GM19467 (cell line): ENCODE data around the gene PVALEF.

Experiments used
- ATAC-seq: cut with Tn5 transposase; IDR thresholded peaks from one replicate; pipeline ENCODE4 v1.9.1; 2021; ENCODE audit warnings: mild to moderate bottlenecking, moderate library complexity; ENCODE audit not compliant: unreplicated experiment

Gene PVALEF

DNA sequence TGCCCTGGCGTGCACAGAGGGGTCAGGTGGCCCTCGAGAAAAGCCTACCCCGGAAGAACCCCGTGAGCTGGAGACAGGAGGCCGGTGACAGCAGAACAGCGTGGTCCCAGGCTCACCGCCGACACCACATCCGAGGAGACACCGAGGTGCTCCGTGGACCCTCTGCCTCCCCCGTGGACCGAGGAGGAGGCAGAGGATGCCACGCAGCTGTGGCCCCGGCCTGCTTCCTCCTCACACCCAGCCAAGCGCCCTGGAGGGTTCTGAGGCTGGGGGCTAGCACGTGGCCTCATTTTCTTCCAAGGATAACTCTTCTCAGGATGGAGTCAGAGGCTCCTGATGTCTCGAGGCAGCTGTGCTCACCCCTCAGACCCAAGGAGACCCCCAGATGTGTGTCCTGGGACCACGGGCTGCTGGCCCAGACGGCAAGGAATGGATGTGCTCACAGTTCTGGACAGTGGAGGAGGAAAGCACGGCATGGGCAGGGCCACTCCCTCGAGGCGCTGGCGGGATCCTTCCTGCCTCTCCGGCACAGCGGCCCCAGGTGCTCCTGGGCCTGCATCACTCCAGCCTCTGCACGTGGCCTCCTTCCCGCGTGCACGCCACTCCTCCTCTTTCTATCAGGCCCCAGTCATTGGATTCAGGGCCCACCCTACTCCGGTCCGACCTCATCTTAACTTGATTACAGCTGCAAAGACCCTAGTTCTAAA, 4.4 kb upstream of the PVALEF start:
- no peak for ATAC-seq

DNA sequence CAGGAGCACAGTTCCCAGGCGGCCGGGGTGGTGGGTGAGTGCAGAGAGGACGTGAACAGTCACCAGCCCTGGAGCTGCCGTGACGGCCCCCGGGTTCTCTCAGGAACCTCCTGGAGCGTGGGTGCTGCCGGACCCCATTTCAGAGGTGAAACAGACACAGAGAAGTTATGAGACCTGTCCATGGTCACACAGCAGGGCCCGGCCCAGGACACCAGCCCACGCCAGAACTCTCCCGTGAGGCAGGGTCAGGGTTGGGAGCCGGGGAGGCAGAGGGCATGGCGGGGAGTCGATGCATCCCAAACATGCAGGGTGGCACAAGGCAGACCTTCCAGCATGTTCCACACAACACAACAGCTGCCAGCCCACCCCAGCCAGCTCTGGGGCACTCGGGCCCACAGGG, 3.8 kb upstream of the PVALEF start:
- no peak for ATAC-seq

DNA sequence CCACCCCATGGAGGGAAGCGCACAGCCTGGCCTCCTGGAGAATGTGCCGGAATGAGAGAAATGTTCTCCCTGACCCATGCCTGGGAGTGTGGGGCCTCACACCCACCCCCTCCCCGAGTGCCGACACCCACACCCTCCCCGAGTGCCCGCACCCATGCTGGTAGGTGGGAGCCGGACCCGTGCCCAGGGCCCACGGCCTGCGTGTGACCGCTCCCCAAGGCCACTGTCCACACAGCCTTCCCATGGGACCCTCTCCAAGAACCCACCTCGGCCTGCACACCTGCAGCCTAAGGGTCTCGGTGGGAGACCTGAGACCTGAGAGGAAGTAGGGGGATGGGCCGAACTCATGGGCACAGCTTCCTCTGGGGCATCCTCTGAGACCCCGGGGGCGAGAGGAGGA, 3.3 kb upstream of the PVALEF start:
- ATAC-seq, result no peak

DNA sequence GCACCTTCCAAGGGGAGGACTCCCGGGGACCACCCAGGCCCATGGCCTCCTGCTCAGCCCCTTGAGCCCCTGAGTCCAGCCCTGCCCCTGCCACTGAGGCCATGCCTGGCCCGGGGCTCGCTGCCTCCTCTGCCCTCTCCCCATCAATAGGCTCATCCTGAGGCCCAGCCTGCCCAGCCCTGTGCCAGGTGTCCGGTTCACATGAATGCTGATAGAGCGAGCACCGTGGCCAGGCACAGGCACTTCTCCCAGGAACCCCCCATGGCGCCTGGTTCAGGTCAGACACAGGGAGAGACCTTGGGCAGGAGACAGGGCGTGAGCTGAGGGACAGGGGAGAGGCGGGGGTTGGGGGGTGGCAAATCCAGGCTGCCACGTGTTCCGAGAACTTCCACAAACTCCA, 2.8 kb upstream of the PVALEF start:
- no peak for ATAC-seq

DNA sequence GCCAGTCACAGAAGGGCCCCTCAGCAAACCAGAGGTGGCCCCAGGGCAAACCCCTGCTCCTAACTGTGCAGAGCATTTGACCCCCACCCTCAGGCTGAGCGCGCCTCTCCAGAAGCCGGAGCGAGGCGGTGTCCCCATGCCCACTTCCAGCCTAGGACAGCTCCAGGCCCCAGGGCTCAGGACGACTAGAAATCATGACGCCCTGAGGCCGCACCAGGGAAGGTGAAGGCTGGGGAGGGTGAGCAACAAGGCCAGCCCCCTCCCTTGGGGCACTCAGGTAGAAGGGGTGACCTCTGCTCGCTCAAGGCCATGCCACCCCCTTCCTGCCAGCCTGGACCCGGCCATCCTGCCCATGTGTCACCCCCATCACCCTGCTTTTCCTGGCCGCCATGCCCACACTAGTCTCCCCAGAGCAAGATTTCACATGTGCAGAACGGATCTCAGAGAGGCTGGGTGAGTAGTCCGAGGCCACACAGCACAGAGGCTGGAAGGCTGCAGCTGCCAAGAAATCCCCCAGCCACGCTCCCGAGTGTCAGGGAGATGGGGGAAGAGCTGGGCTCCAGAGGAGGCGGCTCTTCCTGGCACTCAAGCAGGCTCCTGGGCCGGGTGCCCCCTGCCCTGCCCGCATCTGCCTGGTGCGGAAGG, 2.1 kb upstream of the PVALEF start:
- ATAC-seq, result no peak

DNA sequence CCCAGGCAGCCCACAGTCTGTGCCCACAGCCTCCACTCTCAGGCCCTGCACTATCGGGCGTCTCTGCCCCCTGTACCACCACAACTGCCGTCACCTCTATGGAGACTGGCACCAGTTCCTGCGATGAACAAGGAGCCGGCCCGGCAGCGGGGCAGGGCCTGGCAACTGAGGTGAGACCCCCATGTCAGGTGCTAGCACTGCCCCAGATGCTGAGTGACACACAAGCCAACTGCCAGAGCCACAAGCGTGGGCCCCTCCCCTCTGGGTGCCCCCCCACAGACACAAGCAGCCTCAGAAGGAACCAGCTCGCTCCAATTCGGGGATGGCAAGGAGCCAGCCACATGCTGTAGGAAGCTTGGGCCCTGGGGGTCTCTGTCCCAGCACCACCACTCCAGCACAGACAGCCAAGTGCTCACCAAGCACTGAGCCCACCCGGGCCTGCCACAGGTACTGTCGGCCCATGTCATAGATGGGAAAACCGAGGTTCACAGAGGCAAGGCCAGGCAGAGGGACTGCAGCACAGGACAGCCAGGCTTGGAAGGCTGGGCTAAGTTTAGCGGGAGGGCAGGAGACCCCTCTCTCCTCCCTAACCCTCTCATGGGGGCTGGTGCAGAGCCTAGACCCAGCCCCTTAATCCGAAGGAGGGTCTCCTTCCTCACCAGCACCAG, 1.5 kb upstream of the PVALEF start:
- ATAC-seq, result no peak

DNA sequence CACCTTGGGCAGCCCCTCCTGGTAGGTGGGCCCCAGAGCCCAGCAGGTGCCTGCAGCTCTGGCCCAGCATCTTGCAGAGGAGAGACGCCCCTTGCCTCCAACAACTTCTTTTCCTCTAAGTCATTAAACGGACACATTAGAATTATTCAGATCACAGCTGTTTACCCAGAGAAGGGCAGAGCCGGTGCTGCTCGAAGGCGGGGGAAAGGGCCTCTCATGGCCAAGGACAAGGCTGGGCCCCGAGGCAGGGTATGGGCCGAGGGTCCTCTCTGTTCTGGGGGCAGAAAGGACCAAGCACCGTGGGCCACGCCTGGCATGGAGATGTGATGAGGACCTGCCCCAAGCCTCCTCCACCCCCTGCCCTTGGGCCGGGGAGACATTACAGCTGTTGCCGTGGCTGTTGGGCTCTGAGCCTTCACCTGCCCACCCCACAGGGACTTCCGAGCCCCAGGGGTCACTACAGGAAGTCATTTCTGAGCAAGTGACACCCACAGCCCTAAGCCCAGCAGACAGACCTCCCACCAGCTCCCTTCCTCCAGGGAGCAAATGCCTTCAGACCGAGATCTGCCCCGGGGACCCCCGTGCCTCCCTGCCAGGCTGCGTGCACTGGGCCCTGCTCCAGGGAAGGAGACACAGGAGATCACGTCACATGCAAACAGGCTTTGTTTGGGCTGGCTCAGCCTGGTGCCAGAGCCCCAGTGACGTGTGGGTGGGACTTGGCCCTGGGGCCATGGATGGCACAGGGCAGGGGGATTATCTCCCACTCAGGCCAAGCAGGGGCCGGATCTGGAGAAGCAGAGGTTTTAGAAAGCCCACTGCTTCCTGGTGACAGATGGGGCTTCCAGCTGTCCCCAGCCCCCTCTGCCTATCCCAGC, 699 bp upstream of the PVALEF start:
- ATAC-seq, result no peak

DNA sequence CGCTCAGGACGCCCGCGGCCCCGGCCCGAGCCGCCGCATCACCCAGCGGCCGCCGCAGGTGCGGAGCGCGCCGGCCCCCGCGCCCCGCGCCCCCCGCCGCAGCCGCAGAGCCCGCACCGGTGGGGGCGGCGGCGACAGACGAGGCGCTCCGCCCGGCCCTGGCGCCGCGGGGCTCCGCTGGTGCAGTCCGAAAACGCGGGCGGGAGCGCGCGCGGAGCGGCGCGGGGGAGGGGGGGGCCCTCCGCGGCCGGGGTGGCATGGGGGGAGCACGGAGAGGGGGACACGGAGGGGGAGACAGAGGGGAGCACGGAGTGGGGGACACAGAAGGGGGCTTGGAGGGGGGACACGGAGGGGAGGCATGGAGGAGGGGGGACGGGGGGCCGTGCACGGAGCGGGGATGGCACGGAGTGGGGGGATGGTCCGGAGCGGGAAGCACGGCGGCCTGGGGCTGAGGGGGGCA, 756 bp downstream of the PVALEF start, which contains the start of gene AATK:
AATK (minus strand) TSS at position 189 of the 460 bp plus-strand sequence. CDS start 229 bp downstream, outside the sequence.
- no peak for ATAC-seq

DNA sequence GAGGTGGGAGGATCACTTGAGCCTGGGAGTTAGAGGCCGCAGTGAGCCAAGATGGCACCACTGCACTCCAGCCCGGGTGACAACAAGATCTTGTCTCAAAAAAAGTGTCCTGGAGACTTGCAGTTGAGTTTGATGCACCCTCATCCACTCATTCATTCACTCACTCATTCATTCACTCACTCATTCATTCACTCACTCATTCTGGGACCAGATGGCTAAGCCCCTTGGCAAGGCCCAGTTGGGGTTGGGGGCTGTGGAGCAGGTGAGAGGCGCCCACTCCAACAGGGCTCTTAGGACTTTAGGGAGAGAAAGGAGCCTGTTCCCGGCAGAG, 1.9 kb downstream of the PVALEF start:
- ATAC-seq, result no peak

DNA sequence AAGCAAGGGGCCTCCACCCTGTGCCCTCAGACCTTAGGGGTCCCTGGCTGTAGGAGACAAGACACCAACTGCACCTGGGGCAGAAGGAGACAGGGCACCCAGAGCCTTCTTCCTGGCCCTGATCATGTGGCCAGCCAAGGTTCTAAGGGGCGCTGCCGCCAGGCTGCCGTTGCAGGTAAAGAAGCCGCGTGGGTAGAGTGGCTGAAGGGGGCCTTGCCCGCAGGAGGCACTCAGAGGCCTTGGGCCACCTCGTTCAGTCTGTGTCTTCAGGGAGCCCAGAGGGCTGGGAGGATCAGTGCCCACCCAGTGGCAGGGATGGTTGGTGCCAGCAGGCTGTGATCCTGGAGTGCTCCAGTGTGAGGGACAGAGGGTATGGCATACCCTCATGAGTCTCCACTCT, 2.3 kb downstream of the PVALEF start:
- no peak for ATAC-seq

DNA sequence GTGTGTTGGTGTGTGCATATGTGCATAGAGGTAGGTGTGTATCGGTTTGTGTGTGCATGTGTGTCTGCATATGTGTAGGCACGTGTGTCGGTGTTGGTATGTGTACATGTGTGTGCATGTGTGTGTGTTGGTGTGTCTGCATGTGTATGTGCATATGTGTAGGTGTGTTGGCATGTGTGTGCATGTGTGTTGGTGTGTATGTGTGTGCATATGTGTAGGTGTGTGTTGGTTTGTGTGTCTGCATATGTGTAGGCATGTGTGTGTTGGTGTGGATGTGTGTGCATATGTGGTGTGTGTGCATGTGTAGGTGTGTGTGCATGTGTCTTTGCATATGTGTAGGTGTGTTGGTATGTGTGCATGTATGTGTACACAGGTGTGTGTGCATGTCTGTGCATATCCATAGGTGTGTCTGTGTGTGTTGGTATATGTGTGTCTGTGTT, 4.6 kb downstream of the PVALEF start:
- no peak for ATAC-seq

DNA sequence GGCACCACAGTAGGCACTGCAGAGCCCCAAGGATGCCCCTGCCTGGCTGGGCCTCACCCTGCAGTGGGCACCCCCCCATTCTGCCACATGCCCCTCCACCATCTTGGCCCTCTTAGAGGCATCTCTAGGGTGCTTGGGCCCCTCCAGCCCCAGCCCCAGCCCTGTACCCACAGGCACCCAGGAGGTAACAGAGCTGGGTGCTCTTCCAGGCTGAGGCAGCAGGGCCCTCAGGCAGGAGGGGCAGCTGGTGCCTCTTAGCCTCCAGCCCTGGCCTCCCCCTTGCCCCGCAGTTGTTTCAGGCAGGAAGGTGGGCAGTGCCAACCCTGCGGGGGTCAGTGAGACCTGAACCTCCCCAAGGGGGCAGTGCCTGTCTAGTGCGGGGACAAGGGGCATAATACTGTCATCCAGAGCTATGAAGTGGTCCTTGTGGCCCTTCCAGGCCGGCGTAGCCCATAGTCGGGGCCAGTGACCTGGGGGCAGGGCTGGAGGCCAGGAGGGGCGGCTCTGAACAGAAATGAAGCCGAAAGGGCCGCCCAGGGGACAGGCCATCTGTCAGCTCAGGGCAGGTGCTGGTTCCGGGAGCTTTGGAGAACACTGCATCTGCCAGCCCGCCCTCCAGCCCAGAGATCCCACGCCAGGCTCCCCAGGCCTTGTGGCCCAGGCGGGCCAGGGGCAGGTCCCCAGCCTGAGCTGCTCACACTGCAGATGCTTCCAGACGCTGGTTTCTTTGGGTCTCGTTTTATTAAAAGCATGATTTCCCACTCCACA, 5.6 kb downstream of the PVALEF start:
- ATAC-seq, result no peak

DNA sequence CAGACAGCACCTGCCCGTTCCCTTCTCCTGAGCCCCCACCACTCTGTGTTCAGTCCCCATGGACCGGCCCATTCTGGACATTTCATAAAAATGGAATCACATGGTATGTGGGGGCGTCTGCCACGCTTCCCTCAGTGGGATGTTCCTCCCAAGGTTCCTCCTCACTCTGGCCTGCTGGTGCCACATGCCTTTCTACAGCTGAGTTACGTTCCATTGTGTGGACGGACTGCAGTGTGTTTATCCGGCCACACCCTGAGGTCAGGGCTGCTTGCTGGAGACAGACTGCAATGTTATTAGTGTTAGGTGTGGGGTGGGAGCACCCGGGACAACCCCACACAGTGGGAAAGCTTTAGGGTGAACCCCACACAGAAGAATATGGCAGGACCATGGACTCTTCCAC, 6.6 kb downstream of the PVALEF start:
- no peak for ATAC-seq

DNA sequence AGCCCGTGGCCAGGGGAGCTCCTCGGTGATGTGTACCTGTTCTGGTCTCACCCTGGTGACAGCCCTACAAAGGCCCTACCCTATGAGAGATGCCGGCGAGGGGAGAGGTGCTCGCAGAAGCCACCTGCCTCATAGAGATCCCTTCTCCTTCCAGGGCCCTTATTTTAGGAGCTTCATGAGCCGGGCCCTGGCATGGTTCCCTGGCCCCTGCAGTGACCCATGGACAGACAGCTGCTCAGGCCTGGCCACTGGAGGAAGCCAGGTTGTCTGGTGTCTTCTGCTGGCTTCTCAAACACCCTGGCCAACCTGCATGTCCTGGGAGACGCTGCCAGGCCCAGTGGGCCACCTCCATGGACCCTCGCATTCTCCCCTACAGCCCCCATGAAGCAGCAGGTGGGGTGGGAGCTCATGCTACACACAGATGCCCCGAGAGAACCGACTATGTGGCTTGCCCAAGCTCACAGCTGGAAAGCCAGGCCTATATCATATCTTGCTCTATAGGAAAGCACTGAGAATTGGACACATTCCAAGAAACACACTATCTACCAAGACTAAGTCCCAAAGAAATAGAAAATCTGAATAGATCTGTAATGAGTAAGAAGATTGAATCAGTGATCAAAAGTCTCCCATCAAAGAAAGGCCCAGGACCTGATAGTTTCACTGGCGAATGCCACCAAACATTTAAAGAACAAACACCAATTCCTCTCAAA, 7.9 kb downstream of the PVALEF start:
- ATAC-seq, result no peak

DNA sequence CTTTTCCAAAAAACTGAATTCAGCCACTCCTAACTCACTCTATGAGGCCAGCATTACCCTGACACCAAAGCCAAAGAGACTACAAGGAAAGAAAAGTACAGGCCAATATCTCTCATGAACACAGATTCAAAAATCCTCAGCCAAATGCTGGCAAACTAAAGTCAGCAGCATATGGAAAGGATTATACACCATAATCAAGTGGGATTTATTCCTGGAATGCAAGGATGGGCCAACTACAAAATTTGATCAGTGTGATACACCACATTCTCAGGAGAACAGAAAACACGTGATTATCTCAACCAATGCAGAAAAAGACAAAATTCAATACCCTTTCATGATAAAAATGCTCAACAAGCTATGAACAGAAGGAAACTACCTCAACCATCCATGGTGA, 8.5 kb downstream of the PVALEF start:
- ATAC-seq, result no peak

DNA sequence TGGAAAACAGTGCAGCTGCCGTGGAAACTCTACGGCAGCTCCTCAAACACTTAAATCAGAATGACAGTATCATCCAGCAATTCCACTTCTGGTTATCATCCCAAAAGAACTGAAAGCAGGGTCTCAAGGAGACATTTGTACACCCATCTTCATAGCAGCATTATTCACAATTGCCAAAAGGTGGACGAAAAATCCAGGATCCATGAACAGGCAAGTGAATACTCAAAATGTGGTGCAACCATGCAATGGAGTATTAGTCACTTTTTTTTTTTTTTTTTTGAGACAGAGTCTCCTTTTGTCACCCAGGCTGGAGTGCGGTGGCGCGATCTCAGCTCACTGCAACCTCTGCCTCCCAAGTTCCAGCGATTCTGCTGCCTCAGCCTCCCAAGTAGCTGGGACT, 11.4 kb downstream of the PVALEF start:
- no peak for ATAC-seq

DNA sequence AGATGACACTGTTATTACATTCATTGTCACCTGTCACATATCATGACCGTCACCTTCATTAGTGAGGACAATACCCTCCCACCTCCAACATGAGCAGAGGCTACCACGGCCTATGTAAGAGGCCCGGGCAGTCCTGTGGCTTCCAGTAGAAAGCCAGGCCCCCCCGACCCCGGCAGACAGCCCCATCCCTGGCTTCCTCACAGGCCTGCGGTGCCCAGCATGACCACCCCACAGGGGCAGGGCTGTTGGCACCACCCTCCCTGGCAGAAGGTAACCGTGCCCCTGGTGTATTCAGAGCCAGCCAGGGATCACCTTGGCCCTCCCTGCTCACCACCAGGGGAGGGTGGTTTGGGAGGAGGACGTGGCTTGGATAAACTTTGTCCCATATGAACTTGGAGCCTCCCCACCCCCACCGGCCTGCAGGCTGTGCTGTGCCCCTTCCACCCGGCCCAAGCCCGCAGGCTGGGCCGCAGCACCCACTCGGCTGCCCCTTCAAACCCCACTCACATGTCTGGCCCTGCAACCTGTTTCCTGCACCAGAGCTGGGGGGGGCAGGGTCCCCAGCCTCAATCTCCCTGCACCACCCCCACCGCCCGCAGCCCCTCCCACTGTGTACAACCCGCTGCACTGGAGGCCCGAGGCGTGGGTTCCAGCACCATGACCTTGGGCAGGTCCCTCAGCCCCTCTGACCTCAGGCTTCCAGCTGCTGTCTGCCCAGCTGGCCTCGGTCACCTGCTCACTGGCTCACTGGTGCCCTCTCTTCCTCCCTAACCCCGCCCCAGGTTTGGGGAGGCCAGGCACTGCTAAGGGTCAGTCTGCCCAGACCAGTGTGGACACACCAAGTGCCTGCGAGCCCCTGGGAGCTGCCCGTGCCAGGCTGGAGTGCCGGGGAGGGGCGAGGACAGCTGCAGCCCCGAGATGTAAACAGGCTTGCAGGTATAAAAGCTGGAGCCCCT, 13.1 kb downstream of the PVALEF start:
- ATAC-seq, result no peak

DNA sequence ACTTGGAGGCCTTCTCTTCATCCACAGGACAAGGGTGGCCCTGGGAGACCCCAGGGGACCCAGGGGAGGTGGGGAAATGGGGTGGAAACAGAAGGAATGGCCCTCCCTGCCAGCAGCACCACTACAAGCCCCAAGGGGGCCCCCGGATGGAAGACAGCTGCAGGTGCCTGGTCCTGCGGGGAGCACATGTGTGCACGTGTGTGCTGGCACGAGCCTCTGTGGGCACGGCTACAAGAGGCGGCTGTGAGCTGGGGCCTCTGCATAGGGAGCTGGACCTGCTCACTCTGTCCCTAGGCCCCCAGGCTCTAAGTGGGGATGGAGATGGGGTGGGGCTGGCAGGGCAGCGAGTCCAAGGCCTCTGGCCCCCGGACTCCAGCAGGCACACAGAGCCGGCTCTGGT, 13.9 kb downstream of the PVALEF start:
- ATAC-seq, result no peak

DNA sequence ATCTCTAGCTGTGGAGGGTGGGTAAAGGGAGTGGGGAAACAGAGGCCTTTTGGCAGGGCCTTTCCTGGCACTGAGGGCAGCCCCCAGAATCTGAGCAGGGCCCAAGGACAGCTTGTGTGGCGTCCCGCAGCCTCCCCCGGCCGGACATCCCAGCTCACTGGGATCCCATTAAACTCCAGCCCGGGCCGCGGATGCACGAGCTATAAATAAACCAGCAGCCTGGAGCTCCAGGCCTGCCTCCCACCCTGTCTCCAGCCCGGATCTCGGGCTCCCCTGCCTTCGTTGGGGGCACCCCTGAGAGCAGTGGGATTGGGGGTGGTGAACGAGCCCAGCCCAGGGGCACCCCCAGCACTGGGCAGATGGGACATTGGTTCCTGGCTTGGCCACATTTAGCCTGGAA, 14.6 kb downstream of the PVALEF start:
- ATAC-seq, result no peak
